Activated T-cell treated with anti-CD3 and anti-CD28 coated beads, Interleukin-2, amount 50 U/mL, for 24 hours (primary cell): ENCODE data around the gene ELMO1.

Source experiments
- DNase-seq: peaks from one replicate; pipeline ENCODE4 v3.0.0-alpha.2; 2020
- H3K27ac Mint-ChIP-seq: 2 replicates; pipeline ENCODE4 v1.8.0; 2020; ENCODE audit warnings: mild to moderate bottlenecking, mixed read lengths
- H3K27me3 Mint-ChIP-seq: 2 replicates; pipeline ENCODE4 v1.8.0; 2020; ENCODE audit warnings: mixed read lengths
- H3K36me3 Mint-ChIP-seq: 2 replicates; pipeline ENCODE4 v1.8.0; 2020; ENCODE audit warnings: low read depth, mixed read lengths
- H3K4me1 Mint-ChIP-seq: 2 replicates; pipeline ENCODE4 v1.8.0; 2020; ENCODE audit warnings: low read depth, mixed read lengths
- H3K4me3 Mint-ChIP-seq: 2 replicates; pipeline ENCODE4 v1.8.0; 2020; ENCODE audit warnings: mild to moderate bottlenecking, moderate library complexity, mixed read lengths
- H3K9me3 Mint-ChIP-seq: 2 replicates; pipeline ENCODE4 v1.8.0; 2020; ENCODE audit warnings: mixed read lengths

The ELMO1 gene

DNA sequence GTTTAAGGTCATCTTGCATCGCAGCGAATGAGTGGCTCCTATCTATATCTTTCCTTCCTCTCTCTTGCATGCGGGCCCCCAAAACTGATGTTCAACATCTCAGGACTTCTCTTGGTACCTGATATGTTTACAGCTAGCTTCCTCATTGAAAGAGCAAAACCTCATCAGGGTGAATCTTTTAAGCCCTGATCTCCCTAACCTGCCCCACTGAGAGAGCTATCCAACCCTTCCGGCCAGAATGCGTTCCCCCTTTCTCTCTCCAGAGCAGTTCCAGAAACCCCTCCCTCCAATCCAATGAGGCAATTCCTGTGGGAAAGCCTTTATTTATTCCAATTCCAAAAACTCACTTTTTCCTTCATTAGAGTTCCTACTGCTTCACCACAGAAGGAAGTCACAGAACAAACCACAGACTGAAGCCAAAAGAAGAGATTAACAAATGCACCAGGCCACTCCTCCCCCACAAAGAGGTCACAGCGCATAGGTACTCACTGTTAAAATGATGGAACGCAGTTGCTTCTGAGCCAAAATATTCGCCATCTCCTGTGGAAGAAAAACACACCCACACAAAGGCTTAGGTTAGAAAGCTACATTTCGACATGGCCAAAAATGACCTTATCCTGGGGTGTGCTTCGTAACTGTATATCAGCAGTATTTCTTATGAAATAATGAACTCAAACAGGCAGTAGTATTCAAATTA lies 232.4 kb downstream of the ELMO1 start:
- DNase-seq, result no peak
- H3K4me3 Mint-ChIP-seq, result no peak overlapping the region
- no peaks in the 10 kb centered on the region for H3K27me3 Mint-ChIP-seq
- peaks cover 40% of the 10 kb centered on the region for H3K4me1 Mint-ChIP-seq
- H3K36me3 Mint-ChIP-seq, result peaks cover 97% of the 10 kb centered on the region
- no peaks in the 10 kb centered on the region for H3K9me3 Mint-ChIP-seq
- H3K27ac Mint-ChIP-seq, result peak overlapping the region; percentile 54

DNA sequence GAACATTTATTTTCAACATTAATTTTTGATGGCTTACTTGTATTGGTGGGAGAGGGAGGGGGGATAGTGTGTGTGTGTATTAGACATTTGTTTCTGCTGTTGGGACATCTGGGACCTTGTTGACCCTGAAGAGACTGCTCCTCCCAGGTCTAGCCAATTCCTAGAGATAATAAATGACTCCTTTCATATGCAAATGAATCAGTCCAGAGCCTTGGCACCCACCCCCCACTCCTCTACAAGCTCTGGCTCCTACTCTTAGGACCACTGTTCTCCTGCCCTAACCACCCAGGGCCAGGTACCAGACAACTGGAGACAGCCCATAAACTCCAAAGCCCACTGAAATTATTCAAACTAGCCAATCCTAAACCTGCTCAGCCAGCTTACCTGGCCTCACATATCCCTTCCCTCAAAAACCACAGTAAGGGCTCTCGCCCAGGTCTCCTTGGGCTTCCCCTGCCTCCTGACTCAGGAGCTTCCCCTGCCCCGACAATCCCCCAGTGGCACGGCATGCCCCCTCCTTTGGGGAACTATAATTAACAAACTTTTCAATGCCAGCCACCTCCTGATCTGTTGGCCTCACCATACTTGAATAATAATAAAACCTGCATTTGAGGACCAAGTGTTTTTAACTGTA lies 233.3 kb downstream of the ELMO1 start:
- Mint-ChIP-seq H3K36me3 (peaks cover 96% of the 10 kb centered on the region), H3K27me3 (no peaks in the 10 kb centered on the region), H3K27ac (peak overlapping the region; percentile 78), H3K4me3 (no peak overlapping the region), H3K4me1 (peaks cover 37% of the 10 kb centered on the region), H3K9me3 (no peaks in the 10 kb centered on the region)
- DNase-seq, result no peak

DNA sequence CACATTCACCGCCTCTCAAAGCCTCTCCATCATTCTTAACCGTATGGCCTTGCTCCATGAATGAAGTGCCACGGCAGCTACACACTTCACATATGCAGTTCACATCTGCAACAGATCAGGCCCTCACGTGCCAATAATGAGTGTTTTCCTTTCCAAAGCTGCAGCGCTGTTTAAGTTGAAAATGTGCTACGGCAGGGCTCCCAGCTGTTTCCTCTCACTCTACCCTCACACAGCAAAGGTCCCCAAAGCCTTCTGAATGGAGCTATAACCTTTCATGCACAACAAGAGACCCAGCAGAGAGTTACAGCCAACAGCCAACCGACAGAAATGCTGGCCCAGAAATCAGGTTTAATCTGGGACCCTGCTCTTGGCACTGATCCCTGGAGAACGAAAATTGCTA lies 236.1 kb downstream of the ELMO1 start:
- H3K36me3 Mint-ChIP-seq, result peaks cover 98% of the 10 kb centered on the region
- H3K27me3 Mint-ChIP-seq, result no peaks in the 10 kb centered on the region
- H3K4me1 Mint-ChIP-seq, result peaks cover 31% of the 10 kb centered on the region
- H3K9me3 Mint-ChIP-seq, result no peaks in the 10 kb centered on the region
- H3K27ac Mint-ChIP-seq, result peak overlapping the region; percentile 75
- H3K4me3 Mint-ChIP-seq, result no peak overlapping the region
- no peak for DNase-seq

DNA sequence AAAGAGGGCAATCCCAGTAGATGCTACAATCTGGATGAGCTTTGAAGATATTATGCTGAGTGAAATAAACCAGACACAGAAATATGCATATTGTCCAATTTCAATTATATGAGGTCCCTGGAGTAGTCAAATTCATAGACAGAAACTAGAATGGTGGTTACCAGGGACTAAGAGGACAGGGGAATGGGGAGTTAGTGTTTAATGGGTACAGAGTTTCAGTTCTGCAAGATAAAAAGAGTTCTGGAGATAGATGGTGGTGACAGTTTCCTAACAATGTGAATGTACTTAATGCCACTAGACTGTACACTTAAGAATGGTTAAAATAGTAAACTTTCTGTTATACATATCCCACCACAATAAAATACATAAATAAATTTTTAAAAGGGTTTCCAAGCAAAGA lies 236.6 kb downstream of the ELMO1 start:
- H3K27ac Mint-ChIP-seq, result peak overlapping the region; percentile 49
- H3K4me1 Mint-ChIP-seq, result peaks cover 26% of the 10 kb centered on the region
- H3K4me3 Mint-ChIP-seq, result no peak overlapping the region
- no peak for DNase-seq
- H3K9me3 Mint-ChIP-seq, result no peaks in the 10 kb centered on the region
- H3K27me3 Mint-ChIP-seq, result no peaks in the 10 kb centered on the region
- peaks cover 98% of the 10 kb centered on the region for H3K36me3 Mint-ChIP-seq

DNA sequence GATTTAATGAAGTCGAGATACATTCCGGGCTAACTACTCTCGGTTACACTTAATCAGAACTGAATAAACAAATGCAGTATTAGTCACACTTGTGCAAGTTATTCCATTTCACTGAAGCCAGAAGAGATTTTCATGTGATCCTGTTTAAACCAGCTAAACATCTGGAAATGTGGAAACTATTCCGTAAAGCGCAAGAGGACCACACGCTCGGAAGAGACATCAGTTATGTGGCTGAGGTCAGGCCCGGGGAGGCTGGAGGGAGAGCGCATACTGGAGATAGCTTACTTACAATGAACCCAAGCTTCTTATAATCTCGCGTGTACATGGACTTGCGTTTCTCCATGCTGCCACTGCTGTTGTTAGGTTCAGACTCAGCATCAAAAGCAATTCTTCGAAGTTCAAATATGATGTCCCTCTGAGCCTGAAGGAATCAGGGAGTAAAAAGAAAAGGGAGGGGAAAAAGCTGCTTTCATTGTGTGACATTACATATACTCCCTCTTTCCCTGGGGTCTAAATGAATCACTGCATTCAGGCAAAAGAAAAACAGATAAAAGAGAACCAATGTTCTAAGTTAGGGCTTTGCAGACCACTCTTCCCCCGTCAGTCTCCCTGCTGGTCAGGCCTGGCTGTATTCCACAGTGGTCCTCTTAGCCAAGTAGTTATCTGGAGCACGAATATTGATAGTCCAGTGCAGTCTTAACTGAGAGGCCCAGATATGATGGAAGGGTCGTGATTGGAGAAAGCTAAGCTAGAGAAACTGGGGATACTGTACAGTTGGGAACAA lies 237.4 kb downstream of the ELMO1 start:
- Mint-ChIP-seq H3K36me3 (peaks cover 98% of the 10 kb centered on the region), H3K4me3 (no peak overlapping the region), H3K9me3 (no peaks in the 10 kb centered on the region), H3K27ac (peak overlapping the region; percentile 30), H3K4me1 (peaks cover 25% of the 10 kb centered on the region), H3K27me3 (no peaks in the 10 kb centered on the region)
- no peak for DNase-seq

DNA sequence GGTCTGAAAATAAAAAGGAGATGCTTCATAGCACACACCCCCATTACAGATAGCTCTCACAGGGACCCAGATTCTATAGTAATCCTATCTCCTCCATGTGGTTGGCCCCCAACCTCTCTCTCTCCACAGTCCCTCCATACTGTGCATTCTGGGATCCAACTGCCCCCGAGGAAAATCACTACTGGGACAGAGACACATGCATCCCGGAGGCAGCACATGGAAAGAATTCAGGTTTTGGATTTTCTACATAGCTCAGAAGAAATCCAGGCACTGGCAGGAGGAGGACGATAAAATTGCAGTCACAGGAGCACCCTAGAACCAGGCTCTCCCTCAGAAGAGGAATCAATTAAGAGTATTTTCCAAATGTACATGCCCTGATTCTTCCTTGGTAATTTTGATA lies 239.5 kb downstream of the ELMO1 start:
- Mint-ChIP-seq H3K9me3 (no peaks in the 10 kb centered on the region), H3K27me3 (no peaks in the 10 kb centered on the region), H3K4me3 (no peak overlapping the region), H3K4me1 (peaks cover 29% of the 10 kb centered on the region), H3K36me3 (peaks cover 98% of the 10 kb centered on the region), H3K27ac (peak overlapping the region; percentile 68)
- no peak for DNase-seq

DNA sequence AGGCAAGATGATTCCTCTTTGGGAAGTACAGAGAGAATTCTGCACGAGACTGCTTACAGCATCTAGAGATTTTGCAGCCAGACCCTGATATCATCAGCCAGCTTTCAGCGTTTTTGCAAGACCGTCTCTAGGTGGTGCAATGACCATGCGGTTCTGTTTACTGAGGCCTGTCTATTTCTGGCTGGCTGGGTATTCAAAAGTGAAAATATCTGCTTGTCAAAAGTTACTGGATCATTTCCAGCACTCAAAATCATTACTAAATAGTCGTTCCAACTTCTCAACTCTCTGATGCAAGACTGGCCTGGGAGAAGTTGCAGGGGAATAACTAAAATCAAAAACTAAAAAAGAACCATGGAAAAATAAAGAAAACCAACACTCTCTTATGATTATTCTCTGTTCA lies 240.1 kb downstream of the ELMO1 start:
- Mint-ChIP-seq H3K4me1 (peaks cover 27% of the 10 kb centered on the region), H3K27me3 (no peaks in the 10 kb centered on the region), H3K4me3 (no peak overlapping the region), H3K27ac (peak overlapping the region; percentile 68), H3K36me3 (peaks cover 98% of the 10 kb centered on the region), H3K9me3 (no peaks in the 10 kb centered on the region)
- DNase-seq, result no peak

DNA sequence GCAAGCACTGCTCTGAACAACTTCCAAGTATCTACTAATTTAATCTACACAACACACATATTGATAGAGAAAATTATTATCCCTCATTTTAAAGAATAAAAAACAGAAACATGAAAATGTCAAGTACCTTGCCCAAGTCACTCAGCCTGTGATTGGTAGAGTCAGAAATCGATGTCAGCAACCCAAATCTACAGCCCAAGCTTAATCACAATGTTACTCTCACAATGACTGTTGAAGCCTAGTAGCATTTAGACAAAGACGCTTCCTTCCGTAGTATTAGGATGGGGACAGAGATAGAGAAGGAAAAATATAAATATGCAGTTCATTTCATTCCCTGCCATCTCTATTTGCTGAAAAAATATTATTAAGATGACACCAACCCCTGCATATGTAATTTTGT lies 242.5 kb downstream of the ELMO1 start:
- Mint-ChIP-seq H3K4me3 (no peak overlapping the region), H3K27me3 (no peaks in the 10 kb centered on the region), H3K27ac (peak overlapping the region; percentile 20), H3K9me3 (no peaks in the 10 kb centered on the region), H3K4me1 (peaks cover 14% of the 10 kb centered on the region), H3K36me3 (peaks cover 89% of the 10 kb centered on the region)
- DNase-seq, result no peak

DNA sequence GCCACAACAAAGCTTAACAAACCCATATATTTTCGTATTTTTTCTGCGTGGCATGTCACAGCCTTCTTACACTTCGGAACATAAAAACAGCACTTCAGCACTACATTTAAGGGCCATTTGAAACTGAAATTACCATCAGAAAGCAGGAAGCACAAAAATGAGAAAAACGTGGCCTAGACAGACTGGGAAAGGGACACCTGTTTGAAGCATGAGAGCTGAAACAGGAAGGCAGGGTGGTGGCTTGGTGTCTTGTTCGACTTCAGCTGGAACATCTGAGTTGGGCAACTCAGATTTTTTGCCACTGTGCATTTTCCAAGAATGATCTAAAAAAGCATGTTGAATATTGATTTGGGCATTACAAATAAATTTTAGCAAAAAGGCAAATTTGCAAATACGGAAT lies 243.2 kb downstream of the ELMO1 start:
- Mint-ChIP-seq H3K4me1 (peaks cover 14% of the 10 kb centered on the region), H3K4me3 (no peak overlapping the region), H3K27me3 (no peaks in the 10 kb centered on the region), H3K36me3 (peaks cover 87% of the 10 kb centered on the region), H3K9me3 (no peaks in the 10 kb centered on the region), H3K27ac (peak overlapping the region; percentile 54)
- no peak for DNase-seq

DNA sequence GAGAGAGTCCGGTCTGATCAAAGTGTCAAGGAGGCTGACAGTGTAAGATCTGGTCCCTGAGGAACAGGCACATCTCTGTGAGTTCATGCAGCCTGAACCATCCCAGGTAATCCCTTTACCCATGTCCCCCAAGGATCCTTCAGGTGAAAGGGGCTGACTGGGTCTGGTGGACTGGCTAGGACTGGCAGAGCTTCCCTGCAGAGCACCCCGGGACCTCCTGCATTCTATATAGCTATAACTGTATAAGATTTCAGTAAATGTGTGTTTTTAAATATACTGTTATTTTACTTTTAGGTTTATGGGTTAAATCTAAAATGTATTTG lies 246.8 kb downstream of the ELMO1 start:
- Mint-ChIP-seq H3K27me3 (no peaks in the 10 kb centered on the region), H3K27ac (peak overlapping the region; percentile 70), H3K4me3 (no peak overlapping the region), H3K9me3 (no peaks in the 10 kb centered on the region), H3K36me3 (peaks cover 86% of the 10 kb centered on the region), H3K4me1 (peaks cover 13% of the 10 kb centered on the region)
- no peak for DNase-seq

DNA sequence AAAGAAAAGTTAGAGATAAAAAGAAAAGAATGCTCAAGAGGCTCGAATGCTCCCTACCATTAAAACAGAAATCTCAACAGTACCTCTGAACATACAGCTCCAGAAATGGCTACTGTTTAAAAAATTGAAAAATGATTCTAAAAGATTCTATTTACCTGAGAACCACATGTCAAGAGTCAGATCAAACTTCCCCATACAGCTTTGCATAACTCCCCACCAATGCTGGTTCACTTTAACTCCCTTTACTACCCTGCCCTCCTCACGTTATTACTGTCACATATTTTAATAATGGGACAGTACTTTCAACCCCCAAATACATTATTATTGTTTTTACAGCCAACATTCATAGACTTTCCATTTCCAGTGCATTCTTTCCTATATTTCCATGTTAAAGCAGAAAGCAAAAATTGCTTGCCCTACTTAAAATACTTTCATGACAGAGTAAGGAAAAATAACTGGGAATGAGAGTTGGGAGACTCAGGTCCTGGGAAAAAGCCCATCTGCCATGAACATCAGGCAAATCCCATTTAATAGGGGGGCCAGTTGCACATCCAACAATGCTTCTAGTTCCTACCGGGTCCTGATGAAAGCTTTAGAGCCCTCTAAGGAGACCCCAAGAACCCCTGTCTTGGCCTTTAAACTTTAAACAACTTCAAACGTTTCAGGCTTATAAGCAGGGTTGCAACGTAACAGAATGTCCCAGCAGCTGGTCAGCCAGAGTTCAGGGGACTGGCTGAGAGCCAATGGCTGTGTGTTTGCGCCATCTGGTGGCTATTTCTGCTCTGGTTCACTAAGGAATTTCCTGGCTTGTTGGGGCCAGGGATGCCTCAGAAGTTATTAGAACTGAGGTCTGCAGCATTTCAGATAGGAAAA lies 247.4 kb downstream of the ELMO1 start:
- Mint-ChIP-seq H3K9me3 (no peaks in the 10 kb centered on the region), H3K4me3 (no peak overlapping the region), H3K36me3 (peaks cover 86% of the 10 kb centered on the region), H3K27ac (peak overlapping the region; percentile 70), H3K4me1 (peaks cover 8% of the 10 kb centered on the region), H3K27me3 (no peaks in the 10 kb centered on the region)
- peak; percentile 57 for DNase-seq

DNA sequence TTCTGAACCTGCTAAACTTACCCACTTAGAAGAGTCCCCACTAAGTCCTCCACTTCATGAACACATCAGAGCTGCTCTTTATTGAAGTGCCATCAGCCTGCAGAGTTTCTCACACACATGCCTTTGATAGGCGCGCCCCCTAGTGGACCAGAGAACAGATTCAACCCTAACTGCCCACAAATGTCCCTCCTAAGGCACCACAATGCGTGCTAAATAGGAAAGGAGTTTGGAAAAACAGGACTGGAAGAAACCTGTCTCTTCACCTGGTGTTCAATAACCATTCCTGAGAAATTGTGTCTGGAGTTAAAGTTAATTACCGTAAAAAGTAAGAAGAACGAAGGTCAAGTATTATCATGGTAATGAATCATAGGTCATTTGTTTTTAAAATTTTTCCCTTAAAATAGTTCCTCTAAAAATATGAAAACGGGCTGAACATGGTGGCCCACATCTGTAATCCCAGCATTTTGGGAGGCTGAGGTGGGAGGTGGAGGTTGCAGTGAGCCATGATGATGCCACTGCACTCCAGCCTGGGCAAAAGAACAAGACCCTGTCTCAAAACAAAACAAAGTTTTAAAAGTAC lies 249.7 kb downstream of the ELMO1 start:
- peaks cover 86% of the 10 kb centered on the region for H3K36me3 Mint-ChIP-seq
- H3K9me3 Mint-ChIP-seq, result no peaks in the 10 kb centered on the region
- DNase-seq, result peak; percentile 81
- H3K4me1 Mint-ChIP-seq, result peaks cover 6% of the 10 kb centered on the region
- no peak overlapping the region for H3K4me3 Mint-ChIP-seq
- no peaks in the 10 kb centered on the region for H3K27me3 Mint-ChIP-seq
- no peak overlapping the region for H3K27ac Mint-ChIP-seq

DNA sequence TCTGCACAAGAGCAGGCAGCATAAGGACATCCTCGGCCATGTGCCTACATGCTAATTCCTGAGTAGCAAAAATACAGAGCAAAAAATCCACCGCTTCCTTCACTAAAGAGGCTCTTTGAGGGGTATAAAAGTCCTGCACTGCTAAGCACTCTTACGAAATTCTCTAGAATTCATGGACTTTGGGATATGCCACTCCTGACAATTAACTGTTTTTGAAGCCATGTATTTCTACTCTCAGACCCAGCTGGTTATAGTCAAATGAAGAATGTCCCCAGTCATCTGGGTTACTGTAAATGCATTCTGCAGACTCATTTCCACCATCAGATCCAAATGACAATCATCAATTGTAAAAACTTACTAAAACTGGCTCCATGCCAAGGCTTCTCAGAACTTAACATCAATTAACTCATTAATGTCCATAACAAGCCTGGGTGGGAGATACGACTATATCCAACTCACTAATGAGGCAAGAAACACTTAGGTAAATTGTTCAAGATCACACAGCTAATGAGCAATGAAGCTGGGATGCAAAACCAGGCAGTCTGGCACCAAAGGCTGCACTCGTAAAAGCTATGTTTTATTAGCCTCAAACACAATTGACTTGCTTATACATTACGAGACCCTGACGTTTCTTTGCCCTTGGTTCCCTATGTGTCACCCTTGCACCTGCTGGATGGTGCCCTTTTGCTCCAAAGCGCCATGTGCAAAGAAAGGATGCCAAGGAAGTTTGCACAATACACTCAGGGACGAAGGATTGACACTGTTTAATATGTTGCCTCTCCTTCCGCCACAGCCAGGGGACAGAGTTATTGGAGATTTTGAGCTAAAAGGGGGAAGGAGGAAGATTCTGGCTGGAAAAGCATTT lies 250.4 kb downstream of the ELMO1 start:
- Mint-ChIP-seq H3K27ac (no peak overlapping the region), H3K36me3 (peaks cover 86% of the 10 kb centered on the region), H3K9me3 (no peaks in the 10 kb centered on the region), H3K4me1 (peaks cover 10% of the 10 kb centered on the region), H3K4me3 (no peak overlapping the region), H3K27me3 (no peaks in the 10 kb centered on the region)
- DNase-seq, result no peak
